Measurements from ENCODE around the gene ALDH2.

The ALDH2 gene

DNA sequence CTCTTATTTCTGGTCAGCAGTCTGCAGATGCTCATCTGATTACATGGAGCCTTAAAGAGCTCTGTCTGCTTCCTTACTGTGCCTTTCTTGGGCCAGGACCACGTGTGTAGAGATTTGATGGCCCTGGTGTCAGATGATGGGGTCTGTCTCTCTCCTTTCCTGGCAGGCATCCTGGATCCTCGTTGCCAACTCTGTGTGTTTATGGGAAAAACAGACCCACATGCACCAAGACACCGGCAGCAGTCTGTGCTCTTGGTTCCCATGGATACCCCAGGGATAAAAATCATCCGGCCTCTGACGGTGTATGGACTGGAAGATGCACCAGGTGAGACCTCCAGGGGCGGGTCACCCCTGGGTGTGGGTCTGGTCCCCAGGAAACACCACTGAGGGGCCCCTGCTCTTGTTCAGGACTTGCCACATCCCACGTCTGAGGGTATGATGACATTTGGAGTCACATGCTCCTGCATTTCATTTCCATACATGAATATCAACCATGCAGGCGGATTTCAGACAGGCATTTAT, 18.5 kb upstream of the ALDH2 start:
- Histone ChIP-seq H3K9me3 (no peaks in the 10 kb centered on the region), H3K27ac (no peak overlapping the region), H3K4me1 (no peaks in the 10 kb centered on the region), H3K27me3 (no peaks in the 10 kb centered on the region), H3K4me3 (no peak overlapping the region), H3K36me3 (peaks cover 38 to 71% (median 48%) of the 10 kb centered on the region in 3 donors)
- no peak for TF ChIP-seq CTCF (IDR thresholded peaks at IDR 0.05)
- DNase-seq, result no peak
- intact Hi-C loops (cut with DNase I; ENCODE audit: low total_unique reads), result no loop called here

GRCh38 chr12:111748867-111749266, 17.9 kb upstream of the ALDH2 start:
- no peaks in the 10 kb centered on the region for H3K27me3 ChIP-seq
- no peak overlapping the region for H3K4me3 ChIP-seq
- no peak overlapping the region for H3K27ac ChIP-seq
- H3K36me3 ChIP-seq, result peaks cover 38 to 75% (median 53%) of the 10 kb centered on the region in 3 donors
- H3K9me3 ChIP-seq, result no peaks in the 10 kb centered on the region
- no peak for TF ChIP-seq CTCF (IDR thresholded peaks at IDR 0.05)
- H3K4me1 ChIP-seq, result no peaks in the 10 kb centered on the region
- DNase-seq, result no peak
- intact Hi-C loops (cut with DNase I; ENCODE audit: low total_unique reads), result no loop called here

GRCh38 chr12:111749391-111749790, 17.3 kb upstream of the ALDH2 start:
- Histone ChIP-seq H3K4me3 (no peak overlapping the region), H3K27me3 (no peaks in the 10 kb centered on the region), H3K36me3 (peaks cover 38 to 77% (median 54%) of the 10 kb centered on the region in 3 donors), H3K9me3 (no peaks in the 10 kb centered on the region), H3K4me1 (no peaks in the 10 kb centered on the region), H3K27ac (no peak overlapping the region)
- intact Hi-C loops (cut with DNase I; ENCODE audit: low total_unique reads), result no loop called here
- TF ChIP-seq CTCF (IDR thresholded peaks at IDR 0.05), result no peak
- no peak for DNase-seq

DNA sequence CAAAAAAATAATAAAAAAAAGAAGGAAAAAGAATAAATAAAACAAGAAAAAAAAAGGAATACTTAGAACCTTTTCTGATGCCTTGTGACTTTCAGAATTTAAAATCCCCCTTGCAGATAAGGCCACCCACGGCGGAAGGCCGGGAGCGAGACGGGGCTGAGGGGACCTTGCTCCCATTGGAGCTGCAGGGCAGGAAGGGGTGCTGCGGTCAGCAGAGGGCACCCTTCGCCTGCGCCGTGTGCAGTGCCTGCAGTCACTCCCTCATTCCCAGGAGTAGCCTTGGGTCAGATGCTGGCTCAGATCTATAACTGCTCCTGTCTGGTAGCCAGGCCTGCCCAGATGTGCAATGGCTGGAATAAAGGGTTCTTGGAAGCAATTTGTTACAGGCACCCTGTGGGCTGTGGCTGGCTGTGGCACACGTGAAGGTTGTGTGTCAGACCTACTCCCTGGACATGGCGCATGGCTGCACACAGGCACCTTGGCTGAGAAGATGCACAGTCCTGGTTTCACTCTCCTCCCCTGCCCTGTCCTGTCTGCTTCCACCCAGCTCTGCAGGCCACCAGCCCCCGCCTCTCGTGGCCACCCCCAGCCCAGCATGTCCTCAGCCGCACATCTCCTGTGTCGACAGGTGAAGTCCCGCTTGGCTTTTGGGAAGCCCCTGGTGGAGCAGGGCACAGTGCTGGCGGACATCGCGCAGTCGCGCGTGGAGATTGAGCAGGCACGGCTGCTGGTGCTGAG, 13.4 kb upstream of the ALDH2 start:
- intact Hi-C loops (cut with DNase I; ENCODE audit: low total_unique reads), result loop anchor here (2.0 kb wide), 1 partner anchor 59 kb away; no protein-coding TSS in a partner anchor
- Histone ChIP-seq H3K9me3 (no peaks in the 10 kb centered on the region), H3K4me3 (no peak overlapping the region), H3K27ac (no peak overlapping the region), H3K36me3 (peaks cover 10 to 79% (median 39%) of the 10 kb centered on the region in 3 donors), H3K27me3 (no peaks in the 10 kb centered on the region), H3K4me1 (peaks cover 0 to 15% (median 0%) of the 10 kb centered on the region in 4 donors)
- peak; percentile 75 to 84 for TF ChIP-seq CTCF (IDR thresholded peaks at IDR 0.05)
- DNase-seq, result peak; percentile 42 to 75

DNA sequence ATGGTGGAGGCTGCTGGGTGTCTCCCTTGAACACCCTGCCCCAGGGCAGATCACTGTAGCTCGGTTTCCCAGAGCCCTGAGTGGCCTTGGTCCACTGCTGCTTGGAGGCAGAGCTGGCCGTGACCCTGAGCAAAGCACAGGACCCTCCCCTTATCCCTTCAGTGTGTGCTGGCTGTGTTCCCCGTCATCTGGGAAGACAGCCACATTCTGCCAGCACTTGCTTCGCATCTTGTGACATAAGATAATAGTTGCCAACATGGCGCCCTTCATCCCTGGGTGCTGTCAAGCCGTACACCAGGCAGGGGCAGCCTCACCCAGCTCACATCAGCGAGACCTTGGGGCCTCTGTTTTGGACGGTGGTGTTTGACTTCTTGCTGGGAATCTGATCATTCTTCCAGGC, 12.1 kb upstream of the ALDH2 start:
- Histone ChIP-seq H3K9me3 (no peaks in the 10 kb centered on the region), H3K4me1 (peaks cover 0 to 15% (median 0%) of the 10 kb centered on the region in 4 donors), H3K36me3 (peaks cover under 1 to 69% (median 31%) of the 10 kb centered on the region in 3 donors), H3K27ac (no peak overlapping the region), H3K4me3 (no peak overlapping the region), H3K27me3 (no peaks in the 10 kb centered on the region)
- DNase-seq, result no peak
- intact Hi-C loops (cut with DNase I; ENCODE audit: low total_unique reads), result no loop called here
- no peak for TF ChIP-seq CTCF (IDR thresholded peaks at IDR 0.05)

Measured in tibial artery (tissue), 4 donors.